ENCODE data around the gene GARIN5B.

Gene GARIN5B

GRCh38 chr19:55322204-55322885 lies 40.7 kb downstream of the GARIN5B start:
- no peak for DNase-seq (ENCODE audit: low read depth)

- no peak for DNase-seq (ENCODE audit: low read depth)
Measured at GRCh38 chr19:55321466-55322137, 41.5 kb downstream of the GARIN5B start.

- DNase-seq (ENCODE audit: low read depth): no peak
Measured at GRCh38 chr19:55320844-55321419, 42.1 kb downstream of the GARIN5B start.

- DNase-seq (ENCODE audit: low read depth): no peak
Measured at GRCh38 chr19:55319785-55320184, 43.3 kb downstream of the GARIN5B start.

GRCh38 chr19:55316646-55317045 lies 46.4 kb downstream of the GARIN5B start:
- DNase-seq (ENCODE audit: low read depth): no peak

- no peak for DNase-seq (ENCODE audit: low read depth)
Measured at GRCh38 chr19:55315956-55316525, 47.0 kb downstream of the GARIN5B start.

GRCh38 chr19:55314396-55314795 lies 48.7 kb downstream of the GARIN5B start:
- no peak for DNase-seq (ENCODE audit: low read depth)

- no peak for DNase-seq (ENCODE audit: low read depth)
Measured at GRCh38 chr19:55312621-55313512, 50.2 kb downstream of the GARIN5B start.

- DNase-seq (ENCODE audit: low read depth): no peak
Measured at GRCh38 chr19:55311797-55312196, 51.3 kb downstream of the GARIN5B start.

- no peak for DNase-seq (ENCODE audit: low read depth)
Measured at GRCh38 chr19:55311397-55311796, 51.7 kb downstream of the GARIN5B start.

GRCh38 chr19:55310498-55310897 lies 52.6 kb downstream of the GARIN5B start:
- DNase-seq (ENCODE audit: low read depth): no peak

- DNase-seq (ENCODE audit: low read depth): no peak
Measured at GRCh38 chr19:55309448-55309847, 53.6 kb downstream of the GARIN5B start.

- no peak for DNase-seq (ENCODE audit: low read depth)
Measured at GRCh38 chr19:55308281-55308680, 54.8 kb downstream of the GARIN5B start.

GRCh38 chr19:55306712-55307111 lies 56.3 kb downstream of the GARIN5B start:
- DNase-seq (ENCODE audit: low read depth): no peak

GRCh38 chr19:55305983-55306562 lies 57.0 kb downstream of the GARIN5B start:
- no peak for DNase-seq (ENCODE audit: low read depth)

- DNase-seq (ENCODE audit: low read depth): peak; percentile 13
Measured at GRCh38 chr19:55305491-55305890, 57.6 kb downstream of the GARIN5B start.

GRCh38 chr19:55304980-55305379 lies 58.1 kb downstream of the GARIN5B start:
- no peak for DNase-seq (ENCODE audit: low read depth)

All from activated T-helper 1 cell treated with Interleukin-2 at 50 U/mL for 16 hours (primary cell).